ENCODE results near the gene FBXO34. TPM values are rescaled to one million over a fixed set of nuclear protein-coding genes. Genes with fewer than 3 reads are reported as not detected.

Gene FBXO34, protein sequence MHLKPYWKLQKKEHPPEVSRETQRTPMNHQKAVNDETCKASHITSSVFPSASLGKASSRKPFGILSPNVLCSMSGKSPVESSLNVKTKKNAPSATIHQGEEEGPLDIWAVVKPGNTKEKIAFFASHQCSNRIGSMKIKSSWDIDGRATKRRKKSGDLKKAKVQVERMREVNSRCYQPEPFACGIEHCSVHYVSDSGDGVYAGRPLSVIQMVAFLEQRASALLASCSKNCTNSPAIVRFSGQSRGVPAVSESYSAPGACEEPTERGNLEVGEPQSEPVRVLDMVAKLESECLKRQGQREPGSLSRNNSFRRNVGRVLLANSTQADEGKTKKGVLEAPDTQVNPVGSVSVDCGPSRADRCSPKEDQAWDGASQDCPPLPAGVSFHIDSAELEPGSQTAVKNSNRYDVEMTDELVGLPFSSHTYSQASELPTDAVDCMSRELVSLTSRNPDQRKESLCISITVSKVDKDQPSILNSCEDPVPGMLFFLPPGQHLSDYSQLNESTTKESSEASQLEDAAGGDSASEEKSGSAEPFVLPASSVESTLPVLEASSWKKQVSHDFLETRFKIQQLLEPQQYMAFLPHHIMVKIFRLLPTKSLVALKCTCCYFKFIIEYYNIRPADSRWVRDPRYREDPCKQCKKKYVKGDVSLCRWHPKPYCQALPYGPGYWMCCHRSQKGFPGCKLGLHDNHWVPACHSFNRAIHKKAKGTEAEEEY
- total RNA-seq: 30.1 and 33.4 TPM in 2 replicates

DNA sequence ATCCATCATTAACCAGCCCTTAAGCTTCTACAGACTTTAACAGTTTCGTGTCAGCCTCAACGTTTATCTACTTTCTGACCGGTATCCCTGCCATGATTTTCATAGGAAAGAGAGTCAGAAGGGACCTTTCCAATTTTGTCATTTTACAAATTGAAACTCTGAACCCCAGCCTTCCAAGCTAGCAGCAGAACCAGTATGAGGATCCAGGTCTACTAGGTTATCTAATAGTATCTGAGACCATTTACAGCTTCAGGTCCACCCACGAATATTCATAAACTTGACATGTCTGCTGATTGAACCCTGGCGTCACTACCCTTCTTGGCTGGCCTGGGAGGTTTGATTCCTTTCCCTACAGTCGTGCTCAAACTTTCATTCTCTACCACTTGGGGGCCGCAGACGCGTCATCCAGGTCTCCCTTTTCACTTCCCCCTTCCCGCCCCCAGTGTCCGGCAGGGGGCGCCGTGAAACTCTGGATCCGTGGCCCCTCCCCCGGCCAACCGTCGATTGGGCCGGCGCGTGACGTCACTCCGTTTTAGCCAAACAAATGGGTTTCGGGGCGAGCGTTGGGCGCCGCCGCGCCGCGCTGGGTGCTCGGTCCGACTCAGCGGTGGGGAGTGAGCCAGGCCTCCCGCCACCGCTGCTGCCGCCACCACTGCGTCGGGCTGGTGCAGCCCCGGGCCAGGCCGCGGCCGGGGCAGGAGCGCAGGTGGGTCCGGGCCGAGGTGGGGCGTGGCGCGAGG lies at the start of gene FBXO34:
FBXO34 (plus strand) TSS at position 590 of the 740 bp plus-strand sequence. CDS start 78,970 bp downstream, outside the sequence.

Other genes with a start within 250 kb of the FBXO34 start
- 8.7 and 11.3 TPM in 2 replicates for gene WDHD1, start 244.3 kb upstream of the FBXO34 start, total RNA-seq
- gene SOCS4, start 244.2 kb upstream of the FBXO34 start, total RNA-seq: 15.7 and 22.2 TPM in 2 replicates
- 20.2 and 26.1 TPM in 2 replicates for gene MAPK1IP1L, start 219.8 kb upstream of the FBXO34 start, total RNA-seq
- 152 and 171 TPM in 2 replicates for gene LGALS3, start 142.2 kb upstream of the FBXO34 start, total RNA-seq
- under 0.01 and 0.07 TPM in 2 replicates for gene DLGAP5, start 79.8 kb upstream of the FBXO34 start, total RNA-seq
- 9.9 and 15.9 TPM in 2 replicates for gene ATG14, start 140.4 kb downstream of the FBXO34 start, total RNA-seq
- not detected in 2 replicates for gene TBPL2, start 169.2 kb downstream of the FBXO34 start, total RNA-seq